ENCODE results near the gene MYD88.
"Not testable (repeated sequence)": the region's sequence is repeated elsewhere in the genome, so short reads cannot be mapped to it uniquely, and the experiment has no call there.

MYD88 gene

DNA sequence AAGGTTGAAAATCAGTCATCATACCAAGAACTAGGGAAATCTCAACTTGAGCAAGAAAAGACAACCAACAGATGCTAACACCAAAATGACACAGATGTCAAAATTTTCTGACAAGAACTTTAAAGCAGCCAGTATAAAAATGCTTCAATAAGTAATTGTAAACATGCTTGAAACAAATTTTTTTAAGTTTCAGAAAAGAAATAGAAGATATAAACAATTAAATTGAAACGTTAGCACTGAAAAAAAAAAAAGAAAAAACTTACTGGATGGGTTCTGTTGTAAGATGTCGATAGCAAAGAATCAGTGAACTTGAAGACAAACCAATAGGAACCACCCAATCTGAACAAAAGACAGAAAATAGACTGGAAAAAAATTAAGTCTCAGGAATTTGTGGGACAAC lies 8.0 kb downstream of the MYD88 start:
- DNase-seq = no peak

DNA sequence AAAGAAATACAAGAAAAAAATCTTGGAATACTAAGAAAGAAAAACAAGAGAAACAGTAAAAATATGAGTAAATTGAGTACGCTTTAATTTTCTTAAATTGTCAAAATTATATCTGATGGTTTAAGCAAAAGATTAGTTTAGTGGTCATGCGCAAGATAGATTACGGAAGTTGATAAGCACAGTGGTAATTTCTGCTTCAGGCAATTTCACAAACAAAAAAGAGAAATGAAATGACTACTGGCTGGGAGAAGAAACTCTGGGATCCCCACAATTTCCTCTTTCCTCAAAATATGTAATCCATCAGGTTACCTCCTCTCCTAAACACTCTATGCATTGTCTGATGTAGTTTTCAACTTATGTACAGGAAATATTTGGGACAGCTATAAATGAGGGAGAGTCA lies 9.0 kb downstream of the MYD88 start:
- no peak for DNase-seq

DNA sequence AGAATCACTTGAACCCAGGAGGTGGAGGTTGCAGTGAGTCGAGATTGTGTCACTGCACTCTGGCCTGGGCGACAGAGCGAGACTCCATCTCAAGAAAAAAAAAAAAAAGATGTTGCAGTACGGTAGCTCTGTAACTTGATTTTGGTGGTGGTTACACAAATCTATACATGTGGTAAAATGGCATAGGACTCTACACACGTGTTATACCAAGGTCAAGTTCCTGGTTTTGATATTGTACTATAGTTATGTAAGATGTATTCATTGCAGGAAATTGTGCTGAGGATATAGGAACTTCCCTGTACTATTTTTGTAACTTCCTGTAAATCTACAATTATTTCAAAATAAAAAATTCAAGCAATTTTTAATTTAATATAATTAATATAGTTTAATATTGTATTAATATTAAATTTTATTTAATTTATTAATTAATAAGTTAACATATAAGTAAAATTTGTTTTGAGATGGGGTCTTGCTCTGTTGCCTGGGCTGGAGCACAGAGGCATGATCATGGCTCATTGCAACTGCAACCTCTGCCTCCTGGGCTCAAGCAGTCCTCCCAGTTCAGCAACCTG lies 9.9 kb downstream of the MYD88 start:
- DNase-seq = no peak

DNA sequence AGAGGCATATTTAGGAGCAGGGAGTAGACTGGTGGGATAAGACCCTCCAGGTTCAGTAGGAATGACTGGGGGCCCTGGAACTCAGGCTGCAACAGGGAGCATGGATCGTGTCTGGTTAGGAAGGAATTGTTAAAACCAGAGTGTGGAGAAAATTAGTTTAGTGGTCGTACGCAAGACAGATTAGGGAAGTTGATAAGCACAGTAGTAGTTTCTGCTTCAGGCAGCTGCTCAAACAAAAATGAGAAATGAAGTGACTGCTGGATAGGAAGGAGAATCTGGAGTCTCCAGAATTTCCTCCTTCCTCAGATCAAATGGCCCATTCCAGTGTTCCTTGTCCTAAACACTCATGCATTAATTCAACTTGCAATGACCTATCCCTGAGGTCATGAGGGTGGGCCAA lies 11.2 kb downstream of the MYD88 start:
- no peak for DNase-seq

DNA sequence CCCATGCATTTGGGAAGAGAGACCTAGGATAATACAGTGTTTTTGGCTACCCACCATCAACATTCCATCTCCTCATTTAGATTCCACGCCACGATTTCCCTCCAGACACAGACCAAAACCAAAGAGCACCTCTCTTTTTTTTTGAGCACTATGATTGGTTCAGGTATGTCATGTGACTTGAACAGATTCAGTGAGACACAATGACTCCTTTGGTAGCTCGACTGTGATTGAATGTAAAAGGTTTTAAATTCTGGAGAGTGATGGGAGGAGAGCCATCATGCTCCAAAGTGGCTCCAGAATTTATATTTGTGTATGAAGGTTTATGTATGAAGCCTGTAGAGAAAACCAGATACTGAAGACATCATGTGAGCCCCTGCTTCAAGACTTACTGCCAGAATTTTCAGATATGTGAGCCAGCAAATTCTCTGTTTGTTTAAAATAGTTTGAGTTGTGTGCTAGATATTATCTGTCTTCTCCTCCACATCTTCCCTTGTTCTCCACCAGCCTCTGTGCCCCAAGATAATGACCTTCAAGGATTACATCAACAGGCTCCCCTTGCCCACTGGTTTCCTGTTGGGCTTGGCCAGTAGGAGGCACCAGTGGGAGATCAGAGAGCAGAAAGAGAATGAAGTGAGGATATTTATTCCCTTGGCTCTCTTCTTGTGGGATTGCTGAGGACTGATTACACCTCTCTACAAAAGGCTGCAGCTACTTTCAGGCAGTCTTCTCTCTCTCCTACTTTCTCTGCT lies 12.5 kb downstream of the MYD88 start:
- no peak for DNase-seq

DNA sequence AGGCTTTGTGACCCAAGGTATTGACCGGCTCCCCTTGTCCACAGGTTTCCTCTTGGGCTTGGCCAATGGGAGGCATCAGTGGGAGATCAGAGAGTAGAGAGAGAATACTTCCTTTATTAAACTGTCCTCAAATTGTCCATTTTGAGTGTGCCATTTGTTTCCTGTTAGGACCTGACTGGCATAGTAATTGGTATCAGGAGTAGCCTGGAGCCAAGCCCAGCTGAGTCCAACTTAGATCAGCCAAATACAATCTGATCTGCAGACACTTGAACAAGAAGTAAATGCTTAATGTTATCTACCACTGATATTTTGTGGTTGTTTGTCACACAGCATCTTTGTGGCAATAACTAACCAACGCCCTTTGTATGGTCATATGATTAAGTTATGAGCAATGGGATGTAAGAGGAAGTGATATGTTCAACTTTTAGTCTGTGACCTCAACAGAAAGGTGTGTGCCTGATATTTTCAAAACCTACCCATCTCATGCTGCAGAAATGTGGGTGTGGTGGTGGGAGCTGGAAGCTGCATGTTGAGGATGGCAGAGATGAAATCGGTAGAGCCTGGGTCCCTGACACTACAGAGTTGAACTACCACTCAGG lies 13.3 kb downstream of the MYD88 start:
- DNase-seq = no peak

DNA sequence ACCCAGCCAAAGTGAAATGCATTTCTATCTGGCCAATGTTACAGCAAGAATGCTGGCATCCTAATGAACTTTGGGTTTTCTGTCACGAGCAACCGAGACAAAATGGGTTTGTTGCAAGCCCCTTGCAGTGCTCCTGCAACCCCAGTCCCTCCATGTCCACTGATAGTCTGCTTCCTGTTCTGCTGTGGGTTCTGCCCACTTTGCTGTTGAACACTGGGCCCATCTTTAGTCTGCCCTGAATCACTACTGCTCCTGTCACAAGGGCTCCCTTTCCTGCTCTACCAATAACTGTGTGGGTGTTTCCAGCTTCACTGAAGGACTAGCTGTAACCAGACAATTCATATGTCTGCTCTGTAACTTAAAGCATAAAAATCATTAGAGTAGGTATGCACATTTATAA lies 14.1 kb downstream of the MYD88 start:
- DNase-seq = no peak

DNA sequence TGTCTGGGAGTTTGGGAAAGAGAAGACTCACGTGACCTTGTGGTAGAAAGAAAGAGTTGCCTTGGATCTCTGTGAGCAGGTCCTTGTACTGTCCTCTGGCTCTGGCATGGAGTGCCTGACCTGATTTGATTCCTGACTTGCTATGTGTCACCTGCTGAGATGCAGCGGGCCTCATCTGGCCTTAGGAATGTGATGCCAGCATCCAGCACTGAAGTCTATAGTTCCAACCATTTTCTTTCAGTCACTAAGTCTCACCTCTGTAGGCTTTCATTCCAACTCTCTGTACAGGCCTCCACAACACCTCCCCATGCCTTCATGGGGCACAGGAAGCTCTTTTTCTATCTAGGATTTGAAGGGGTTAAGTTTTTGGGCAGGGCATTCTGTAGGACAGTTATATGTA lies 14.8 kb downstream of the MYD88 start:
- no peak for DNase-seq

DNA sequence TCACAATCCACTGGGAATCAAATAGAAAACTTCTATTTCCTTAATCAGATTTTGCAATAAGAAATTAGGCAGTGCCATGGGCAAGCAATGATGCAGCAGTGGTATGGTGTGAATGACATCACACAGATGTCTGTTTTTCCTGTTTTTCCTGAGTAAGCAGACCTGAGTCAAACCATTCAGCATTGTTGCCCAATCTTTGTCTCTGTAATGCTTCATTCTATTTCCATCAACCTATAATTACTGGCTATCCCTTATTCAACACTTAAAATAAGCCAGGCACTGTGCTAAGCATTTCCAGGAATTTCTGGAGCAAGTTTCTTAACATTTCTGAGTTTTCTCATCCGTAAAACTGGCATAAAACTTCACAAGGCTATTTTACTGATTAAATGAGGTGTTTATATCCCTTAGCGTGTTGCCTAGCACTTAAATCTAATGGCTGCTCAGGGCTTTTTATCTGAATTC lies 15.6 kb downstream of the MYD88 start:
- no peak for DNase-seq

DNA sequence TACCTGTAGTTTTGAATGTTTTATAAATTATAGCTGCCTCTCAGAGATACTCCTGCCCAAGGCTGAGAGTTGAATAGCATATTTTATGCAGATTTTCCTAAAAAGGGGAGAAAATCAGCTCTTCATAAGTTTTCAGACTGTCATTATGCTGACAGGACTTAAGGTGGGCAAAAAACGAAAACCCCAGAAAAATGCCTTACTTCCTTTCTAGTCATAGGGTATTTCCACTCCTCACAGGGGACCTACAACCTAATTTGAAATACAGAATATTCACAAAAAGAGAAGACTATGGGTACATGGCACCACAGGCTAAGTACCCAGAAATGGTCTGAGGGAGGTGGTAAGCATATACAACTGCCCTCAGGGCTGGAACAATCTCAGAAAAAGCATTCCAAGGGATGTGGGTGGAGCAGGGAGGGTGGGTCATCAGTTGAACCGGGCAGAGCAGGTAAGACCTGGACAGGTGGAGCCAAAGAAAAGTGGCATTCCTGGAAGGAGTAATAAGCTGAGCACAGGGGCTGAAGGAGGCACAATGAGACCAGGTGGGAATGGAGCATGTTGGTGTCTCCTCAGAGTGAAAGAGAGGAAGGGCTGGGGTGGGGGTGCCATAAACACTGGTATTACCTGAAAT lies 16.3 kb downstream of the MYD88 start:
- DNase-seq = no peak

DNA sequence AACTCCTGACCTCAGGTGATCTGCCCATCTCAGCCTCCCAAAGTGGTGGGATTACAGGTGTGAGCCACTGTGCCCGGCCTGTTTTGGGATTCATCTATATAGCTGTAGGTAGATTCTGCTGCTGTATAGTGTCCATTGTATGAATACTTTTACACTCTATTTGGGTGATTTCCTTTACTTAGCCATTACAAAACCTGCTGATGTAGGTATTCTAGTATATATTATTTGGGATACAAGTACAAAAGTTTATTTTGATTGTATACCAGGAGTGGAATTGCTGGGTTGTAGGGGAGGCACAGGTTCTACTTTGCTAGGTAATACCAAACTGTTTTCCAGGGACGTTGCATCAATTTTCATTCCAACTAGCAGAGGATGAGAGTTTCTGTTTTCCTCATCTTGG lies 17.4 kb downstream of the MYD88 start:
- DNase-seq = no peak

DNA sequence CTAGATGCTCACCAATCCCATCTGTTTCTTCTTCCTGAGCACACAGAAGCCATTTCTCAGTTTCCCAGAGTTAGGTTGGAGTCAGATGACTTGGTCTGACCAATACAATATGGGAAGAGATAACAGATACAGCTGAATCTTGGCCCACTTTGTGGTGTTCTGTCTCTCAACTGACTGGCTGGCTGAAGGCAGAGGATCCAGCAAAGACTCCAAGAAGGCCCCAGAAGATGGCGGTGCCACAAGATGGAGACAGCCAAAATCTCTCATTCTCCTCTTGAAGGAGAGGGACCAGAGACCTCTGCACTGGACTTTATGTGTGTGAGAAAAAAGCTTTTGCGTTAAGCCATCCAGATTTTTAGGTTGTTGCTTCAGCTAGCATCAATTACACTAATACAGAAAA lies 18.7 kb downstream of the MYD88 start:
- no peak for DNase-seq

DNA sequence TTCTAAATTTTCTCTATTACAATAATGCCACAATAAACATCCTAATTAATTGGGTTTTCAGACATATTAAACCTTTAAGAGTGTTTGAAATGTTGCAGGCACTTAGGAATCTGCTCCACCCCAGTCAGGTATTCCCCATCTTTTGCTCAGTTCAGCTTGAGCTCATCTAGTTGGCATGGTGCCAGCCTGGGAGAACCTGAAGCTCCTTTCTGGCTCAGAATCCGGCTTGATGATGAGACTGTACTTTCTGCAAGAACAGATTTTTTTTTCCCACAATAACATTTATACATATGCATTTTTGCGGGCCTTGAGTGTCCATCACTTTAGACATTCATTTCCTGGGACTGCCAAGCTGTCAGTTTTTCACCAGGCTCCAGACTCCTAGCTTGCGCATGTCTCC lies 19.1 kb downstream of the MYD88 start:
- DNase-seq = no peak

DNA sequence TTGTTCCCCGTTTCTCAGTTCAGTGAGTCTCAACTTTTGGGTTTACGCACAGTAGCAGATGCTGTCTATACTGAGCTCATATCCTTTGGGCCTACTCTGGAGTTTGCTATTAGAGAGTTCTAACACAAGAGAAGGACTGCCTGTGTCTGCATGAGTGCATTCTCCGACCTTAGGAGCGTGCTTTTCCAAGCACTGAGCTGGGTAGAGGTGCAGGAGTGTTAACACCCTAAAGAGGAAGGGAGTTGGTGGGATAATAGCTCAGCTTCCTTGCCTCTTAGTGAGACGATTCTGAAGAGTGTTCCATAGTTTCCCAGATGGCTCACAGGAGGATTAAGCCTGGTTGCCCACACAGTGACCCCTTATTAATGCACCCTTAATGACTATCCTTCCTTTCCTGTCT lies 20.0 kb downstream of the MYD88 start:
- no peak for DNase-seq

DNA sequence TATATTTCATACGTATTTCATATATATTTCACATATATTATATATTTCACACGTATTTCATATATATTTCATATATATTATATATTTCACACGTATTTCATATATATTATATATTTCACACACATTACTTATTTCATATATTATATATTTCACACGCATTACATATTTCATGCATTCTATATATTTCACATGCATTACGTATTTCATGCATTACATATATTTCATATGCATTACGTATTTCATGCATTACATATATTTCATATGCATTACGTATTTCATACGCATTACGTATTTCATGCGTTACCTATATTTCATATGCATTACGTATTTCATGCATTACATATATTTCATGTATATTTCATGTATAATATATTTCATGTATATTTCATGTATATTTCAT lies 22.2 kb downstream of the MYD88 start:
- DNase-seq = not testable (repeated sequence)

DNA sequence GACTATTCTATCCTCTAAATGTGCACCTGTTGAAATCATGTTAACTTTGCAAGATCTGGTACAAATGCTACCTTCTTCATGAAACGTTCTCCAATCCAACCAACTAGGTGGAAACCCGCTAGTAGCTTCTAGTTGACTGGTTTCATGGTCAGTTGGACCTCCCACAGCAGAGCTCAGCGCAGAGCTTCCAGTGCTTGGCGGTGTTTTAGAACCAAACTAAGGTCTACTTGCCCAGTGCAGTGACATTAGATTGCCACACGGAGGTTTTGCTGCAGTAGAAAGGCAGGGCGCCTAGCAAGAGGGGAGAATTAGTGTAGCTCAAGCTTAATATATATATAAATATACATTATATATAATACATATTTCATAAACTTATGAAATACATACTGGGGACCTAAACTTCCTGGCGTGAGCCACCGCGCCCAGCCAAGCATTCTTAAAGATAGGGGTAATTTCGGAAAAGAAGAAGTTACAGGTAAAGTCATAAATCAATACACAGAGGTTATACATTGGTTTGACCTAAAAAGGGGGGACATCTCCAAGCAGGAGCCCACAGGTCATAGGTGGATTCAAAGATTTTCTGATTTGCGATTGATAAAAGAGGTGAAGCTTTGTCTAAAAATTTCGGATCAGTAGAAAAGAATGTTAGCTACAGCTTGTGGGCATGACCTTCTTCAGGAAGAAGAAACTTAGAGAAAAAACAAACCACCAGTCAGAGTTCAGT lies 24.8 kb downstream of the MYD88 start:
- DNase-seq = no peak

DNA sequence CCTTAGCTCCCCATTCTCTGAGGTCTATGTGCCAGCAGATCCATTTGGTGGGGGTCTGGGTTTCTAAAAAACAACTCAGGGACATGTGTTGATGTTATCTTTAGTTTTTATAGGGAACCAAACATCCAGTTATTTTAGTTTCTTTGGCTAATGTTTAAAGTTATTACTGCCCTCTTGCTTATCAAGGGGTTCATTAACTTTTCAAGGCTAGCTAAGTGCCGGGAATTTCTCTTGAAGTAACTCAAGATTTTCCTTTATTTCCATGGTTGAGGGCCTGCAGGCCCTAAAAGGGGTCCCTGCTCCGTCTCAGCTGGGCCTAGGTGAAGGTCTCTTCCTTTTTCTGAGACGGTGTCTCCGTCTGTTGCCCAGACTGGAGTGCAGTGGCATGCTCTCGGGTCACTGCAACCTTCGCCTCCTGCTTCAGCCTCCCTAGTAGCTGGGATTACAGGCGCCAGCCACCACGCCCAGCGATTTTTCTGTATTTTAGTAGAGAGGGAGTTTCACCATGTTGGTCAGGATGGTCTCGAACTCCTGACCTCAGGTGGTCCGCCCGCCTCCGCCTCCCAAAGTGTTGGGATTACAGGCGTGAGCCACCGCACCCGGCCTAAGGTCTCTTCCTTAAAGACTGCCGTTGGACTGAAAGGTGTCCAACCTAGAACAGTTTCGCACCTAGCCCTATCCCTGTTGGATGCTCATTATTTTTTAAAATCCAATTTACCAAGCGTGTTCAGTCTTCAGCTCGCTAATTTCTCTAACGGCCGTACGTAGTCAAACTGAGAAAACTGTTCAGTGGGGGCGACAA lies 25.6 kb downstream of the MYD88 start:
- DNase-seq = no peak

DNA sequence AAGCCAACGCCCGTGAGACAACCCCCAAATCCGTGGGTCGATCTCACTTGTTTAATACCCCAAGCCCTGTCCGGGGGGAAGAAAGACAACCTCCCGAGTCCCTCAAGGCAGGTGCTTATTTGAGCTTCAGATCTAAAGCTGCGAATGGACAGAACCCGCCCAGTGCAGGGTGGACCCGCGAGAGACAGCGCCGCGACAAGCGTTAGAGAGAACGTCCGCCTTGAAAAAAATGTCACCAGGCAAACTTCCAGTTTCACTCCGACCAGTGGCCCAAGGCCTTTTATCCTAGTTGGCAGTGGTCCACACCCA lies 26.1 kb downstream of the MYD88 start:
- DNase-seq = no peak

DNA sequence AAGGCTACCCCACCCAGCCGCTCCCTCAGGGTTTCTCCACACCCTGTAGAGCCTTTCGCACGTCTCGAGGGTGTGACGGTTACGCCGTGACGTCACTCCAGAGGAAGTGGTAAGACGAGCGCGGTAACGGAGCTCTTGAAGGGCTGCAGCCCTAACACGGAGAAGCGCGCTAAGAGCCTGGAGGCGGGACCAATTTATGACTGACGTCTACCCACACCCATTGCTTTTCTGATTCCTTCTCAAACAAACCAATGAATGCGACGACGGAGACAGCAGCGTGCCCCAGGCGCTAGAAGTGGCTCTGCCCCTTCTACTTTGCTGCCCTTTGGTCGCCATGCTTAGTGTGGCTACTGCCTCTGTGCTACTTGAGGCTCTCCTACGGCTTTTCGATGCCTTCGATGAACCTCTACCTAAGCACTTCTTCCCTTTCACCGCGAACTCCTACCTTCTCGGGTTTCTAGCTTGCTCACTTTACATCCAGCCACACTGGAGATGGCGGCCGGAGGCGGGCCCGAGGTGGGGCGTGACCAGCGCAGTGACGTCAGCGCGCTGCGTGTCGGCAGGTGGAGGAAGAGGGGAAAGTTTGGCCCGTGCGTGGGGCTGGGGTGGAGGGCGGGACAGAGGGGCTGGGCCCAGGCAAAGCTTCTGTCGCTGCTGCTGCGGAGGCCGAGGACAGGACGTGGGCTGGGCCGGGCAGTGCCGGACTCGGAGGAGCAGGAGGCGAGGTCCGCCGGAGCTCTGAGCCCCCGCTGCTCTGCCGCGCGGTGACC lies 26.7 kb downstream of the MYD88 start, which contains the start of gene OXSR1:
Gene OXSR1 (plus strand): TSS at position 586 of the 770 bp plus-strand sequence. CDS start 340 bp downstream, outside the sequence.
- DNase-seq = peak; percentile 94 to 95

DNA sequence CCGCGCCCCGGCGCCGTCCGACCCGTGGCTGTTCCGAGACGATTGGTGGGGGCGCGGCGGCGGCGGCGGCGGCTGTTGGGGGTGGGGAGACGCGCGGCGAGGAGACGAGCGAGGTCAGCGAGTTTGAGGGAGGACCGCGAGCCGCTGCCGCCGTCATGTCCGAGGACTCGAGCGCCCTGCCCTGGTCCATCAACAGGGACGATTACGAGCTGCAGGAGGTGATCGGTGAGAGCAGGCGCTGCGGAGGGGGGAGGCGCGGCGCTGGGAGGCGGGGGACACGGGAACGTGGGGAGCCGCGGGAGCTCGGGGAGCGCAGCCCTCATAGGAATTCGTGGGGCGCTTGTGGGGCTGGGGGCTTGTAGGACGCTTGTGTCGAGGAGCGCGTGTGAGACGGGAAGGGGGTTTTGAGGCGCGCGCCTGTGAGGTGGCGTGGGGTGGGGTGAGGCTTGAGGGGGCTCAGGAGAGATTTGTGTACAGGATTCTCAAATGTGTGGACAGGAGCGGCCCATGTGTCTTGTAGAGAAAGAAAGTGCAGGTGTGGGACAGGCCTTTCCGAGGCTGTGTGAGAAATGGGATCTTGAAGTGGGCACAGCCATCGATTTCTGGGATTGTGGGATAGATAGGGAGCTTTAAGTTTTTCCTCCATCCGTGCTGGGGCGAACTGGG lies 27.4 kb downstream of the MYD88 start:
- peak in 1 of 2 experiments; percentile 33 for DNase-seq

DNA sequence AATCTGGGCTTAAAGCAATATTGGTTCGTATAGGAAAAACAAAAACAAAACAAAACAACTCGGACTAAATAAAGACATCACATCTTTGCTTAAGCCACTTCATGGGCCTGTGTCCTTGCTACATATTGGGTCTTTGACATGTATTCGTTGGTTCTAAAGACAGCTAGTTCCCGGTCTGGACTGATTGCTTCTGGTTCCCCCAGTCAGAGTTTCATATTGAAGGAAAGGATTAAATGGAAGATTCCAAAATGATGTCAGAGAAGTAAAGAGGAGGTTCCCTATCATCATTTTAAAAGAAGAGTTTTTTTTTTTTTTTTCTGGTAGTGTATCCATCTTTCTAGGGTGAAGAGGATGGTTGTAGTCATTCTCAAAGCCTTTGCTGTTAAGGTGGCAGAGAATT lies 29.1 kb downstream of the MYD88 start:
- DNase-seq = no peak
